Lower leg skin (tissue), 4 donors: ENCODE results near the gene BCL2L1. TPM values are rescaled to one million over a fixed set of nuclear protein-coding genes. Genes with fewer than 3 reads are reported as not detected.
"Not testable (repeated sequence)": the region's sequence is repeated elsewhere in the genome, so short reads cannot be mapped to it uniquely, and the experiment has no call there.

Source experiments
- DNase-seq, 2 donors: peaks; one replicate each; pipeline ENCODE4 v3.0.0-alpha.2; 2019; ENCODE audit warnings: low spot score in 2 of 2
- H3K4me3 ChIP-seq: fragments of 200-600 bp; sonication (generic); 2 replicates; pipeline ENCODE4 v1.5.1; 2017; ENCODE audit warnings: mild to moderate bottlenecking, low read depth; ENCODE audit not compliant: poor library complexity, severe bottlenecking
- CTCF ChIP-seq, 3 donors: fragments of 450-650 bp; IDR thresholded peaks; one replicate each; pipeline ENCODE4 v1.5.1; 2016; ENCODE audit warnings: antibody characterized with exemption in 3 of 3, mild to moderate bottlenecking in 3 of 3, moderate library complexity in 2 of 3
- POLR2A ChIP-seq, 2 donors: fragments of 450-650 bp; IDR thresholded peaks; one replicate each; pipeline ENCODE4 v1.6.1; 2016 to 2017; ENCODE audit warnings: antibody characterized with exemption in 2 of 2, mild to moderate bottlenecking in 1 of 2, moderate library complexity in 1 of 2
- whole genome bisulfite sequencing, 2 donors: methylation state at CpG; one replicate each; pipeline ENCODE4 v1.1.5; 2018; 5-methylcytosine and 5-hydroxymethylcytosine counted together
- intact Hi-C: fragments of 100-400 bp; cut with DNase I; formaldehyde crosslinking; loops from one replicate; pipeline ENCODE4 v1.15.0; 2023; ENCODE audit warnings: low total_unique reads
- total RNA-seq, 4 donors: library from RNA; depleted of rRNA; stranded (reverse); fragments of >200 nt; gene quantifications; one replicate each; pipeline ENCODE4 v1.1.0, GENCODE V29; 2016

Gene BCL2L1
- total RNA-seq, 4 donors from 2014 or later = 115 to 152 (median 125) TPM

DNA sequence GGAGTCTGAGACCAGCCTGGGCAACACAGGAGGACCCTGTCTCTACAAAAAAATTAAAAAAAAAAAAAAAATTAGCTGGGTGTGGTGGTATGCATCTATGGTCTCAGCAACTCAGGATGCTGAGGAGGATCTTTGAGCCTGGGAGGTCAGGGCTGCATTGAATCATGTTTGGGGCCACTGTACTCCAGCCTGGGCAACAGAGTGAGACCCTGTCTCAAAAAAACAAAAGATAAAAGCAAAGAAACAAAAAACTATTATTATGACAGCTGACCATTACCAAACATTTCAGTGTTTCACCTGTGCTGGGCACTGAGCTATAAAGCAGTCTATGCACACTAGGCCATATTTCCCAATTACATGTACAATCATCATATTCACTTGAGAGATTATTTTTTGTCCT is 49.2 kb downstream of the BCL2L1 start:
- no peak for DNase-seq
- intact Hi-C loops = no loop called here
- TF ChIP-seq POLR2A (IDR thresholded peaks at IDR 0.05) = no peak
- no peak for TF ChIP-seq CTCF (IDR thresholded peaks at IDR 0.05)
- H3K4me3 ChIP-seq = no peak overlapping the region

DNA sequence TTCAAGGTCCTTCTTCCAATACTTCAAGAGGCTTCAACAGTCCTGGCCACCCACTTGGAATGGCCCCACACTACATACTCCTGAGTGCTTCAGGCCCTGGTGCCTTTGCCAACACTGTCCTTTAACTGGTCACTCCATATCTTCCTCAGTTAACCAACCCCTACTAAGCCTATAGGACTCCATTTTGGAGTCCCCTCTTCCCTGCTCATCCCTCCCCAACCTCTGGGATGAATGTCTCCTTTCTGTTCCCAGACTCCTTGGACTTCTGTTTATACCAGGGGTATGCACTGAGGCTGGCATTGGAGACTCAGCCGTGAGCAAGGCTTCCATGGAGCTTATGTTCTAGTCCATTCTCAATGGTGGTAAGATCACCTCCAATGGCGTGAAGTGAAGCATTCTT is 51.3 kb downstream of the BCL2L1 start:
- no peak overlapping the region for H3K4me3 ChIP-seq
- intact Hi-C loops = no loop called here
- no peak for TF ChIP-seq CTCF (IDR thresholded peaks at IDR 0.05)
- TF ChIP-seq POLR2A (IDR thresholded peaks at IDR 0.05) = no peak
- DNase-seq = no peak
- WGBS, 2 donors = 95 to 98% methylated on average over 2 of the region's 2 CpGs

- intact Hi-C loops = no loop called here
- H3K4me3 ChIP-seq = no peak overlapping the region
- 30 to 41% methylated on average over 10 of the region's 10 CpGs for WGBS, 2 donors
- TF ChIP-seq POLR2A (IDR thresholded peaks at IDR 0.05) (no peak), CTCF (IDR thresholded peaks at IDR 0.05) (no peak)
- peak; percentile 85 to 94 for DNase-seq
These were observed 52.1 kb downstream of the BCL2L1 start for GRCh38 chr20:31670371-31671228.

- TF ChIP-seq CTCF (IDR thresholded peaks at IDR 0.05) (no peak), POLR2A (IDR thresholded peaks at IDR 0.05) (no peak)
- 49 to 52% methylated on average over 3 of the region's 3 CpGs for WGBS, 2 donors
These were observed 52.8 kb downstream of the BCL2L1 start for GRCh38 chr20:31669876-31670275.

GRCh38 chr20:31668944-31669343 is 53.7 kb downstream of the BCL2L1 start:
- H3K4me3 ChIP-seq, DNase-seq, intact Hi-C loops: not testable (repeated sequence)
- 98% methylated on average over 2 of the region's 2 CpGs for WGBS, 2 donors

More at GRCh38 chr20:31669876-31670275, 52.8 kb downstream of the BCL2L1 start:
- H3K4me3 ChIP-seq = no peak overlapping the region
- intact Hi-C loops = no loop called here
- DNase-seq = no peak

DNA sequence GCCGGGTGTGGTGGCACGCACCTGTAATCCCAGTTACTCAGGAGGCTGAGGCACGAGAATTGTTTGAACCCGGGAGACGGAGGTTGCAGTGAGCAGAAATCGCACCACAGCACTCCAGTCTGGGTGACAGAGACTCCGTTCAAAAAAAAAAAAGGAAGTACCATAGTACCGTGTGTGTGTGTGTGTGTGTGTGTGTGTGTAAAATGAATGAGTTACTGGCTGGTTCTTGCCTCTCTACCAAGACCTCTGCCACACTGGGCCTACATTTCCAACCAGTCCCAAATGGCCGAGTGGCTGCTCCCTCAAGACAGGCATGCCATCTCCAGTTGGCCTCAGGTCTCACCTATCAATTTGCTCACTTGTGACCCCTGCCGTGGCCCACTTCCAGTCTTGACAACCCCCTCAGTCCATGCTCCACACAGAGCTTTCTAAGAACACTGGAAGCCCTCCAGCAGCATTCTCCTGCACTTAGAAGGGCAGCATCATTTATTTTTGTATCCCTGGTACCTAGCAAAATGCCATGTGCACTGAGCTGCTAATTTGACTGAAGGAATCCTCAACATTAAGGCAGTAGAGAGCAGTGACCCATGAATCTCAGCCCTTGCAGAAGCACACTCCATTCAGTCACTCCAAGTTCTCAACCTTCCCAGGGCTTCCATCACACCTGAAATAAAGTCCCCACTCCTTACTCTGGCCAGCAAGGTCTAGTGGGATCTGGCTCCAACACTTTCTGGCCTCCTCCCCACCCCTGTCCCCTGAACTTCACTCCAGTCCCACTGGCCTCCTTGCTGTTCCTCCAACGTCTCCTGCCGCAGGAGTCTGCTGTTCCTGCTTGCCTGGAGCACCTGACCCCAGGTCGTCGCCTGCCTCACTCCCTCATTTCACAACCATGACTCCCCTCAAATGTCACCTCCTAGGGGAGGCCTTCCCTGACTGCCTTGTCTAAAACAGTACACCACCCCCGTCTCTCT is 55.1 kb downstream of the BCL2L1 start:
- no peak for TF ChIP-seq POLR2A (IDR thresholded peaks at IDR 0.05)
- H3K4me3 ChIP-seq = no peak overlapping the region
- intact Hi-C loops = no loop called here
- no peak for DNase-seq
- 82 to 87% methylated on average over 15 of the region's 15 CpGs for WGBS, 2 donors
